HepG2 (cell line): ENCODE data around the gene LDLRAD2. TPM values are rescaled to one million over a fixed set of nuclear protein-coding genes. Genes with fewer than 3 reads are reported as not detected.

Source experiments
- ATF1 ChIP-seq: IDR thresholded peaks from 2 replicates; pipeline ENCODE4 v1.6.1; 2016; ENCODE audit warnings: mild to moderate bottlenecking, control low read depth
- HNRNPLL ChIP-seq: fragments of 200-400 bp; formaldehyde crosslinking; IDR thresholded peaks from 2 replicates; pipeline ENCODE4 v1.6.1; 2017; ENCODE audit warnings: mild to moderate bottlenecking, low read depth, low read length; ENCODE audit not compliant: poor library complexity, severe bottlenecking
- NFIC ChIP-seq: IDR thresholded peaks from 2 replicates; pipeline ENCODE4 v1.6.1; 2012; ENCODE audit warnings: mild to moderate bottlenecking, low read length, inconsistent platforms
- RARA ChIP-seq: IDR thresholded peaks from 2 replicates; pipeline ENCODE4 v1.6.1; 2016; ENCODE audit warnings: missing genetic modification reagents, missing compliant biosample characterization
- SAP130 ChIP-seq: IDR thresholded peaks from 2 replicates; pipeline ENCODE4 v1.6.1; 2016; ENCODE audit warnings: low read depth
- SIN3A ChIP-seq: IDR thresholded peaks from 2 replicates; pipeline ENCODE4 v1.6.1; 2011; ENCODE audit warnings: low read depth, mild to moderate bottlenecking, control low read depth, low read length, borderline replicate concordance
- TBX3 ChIP-seq: fragments of 450-650 bp; IDR thresholded peaks from 2 replicates; pipeline ENCODE4 v1.6.1; 2017; ENCODE audit warnings: antibody characterized with exemption, mild to moderate bottlenecking, inconsistent platforms, borderline replicate concordance
- TEAD3 ChIP-seq: optimal IDR thresholded peaks from 2 replicates; pipeline ENCODE3; 2016; ENCODE audit warnings: borderline replicate concordance
- ZNF337 ChIP-seq: sonication (generic); formaldehyde crosslinking; IDR thresholded peaks from 2 replicates; pipeline ENCODE4 v1.5.1; 2020; ENCODE audit warnings: missing genetic modification reagents, low read depth, mild to moderate bottlenecking, borderline replicate concordance
- ZNF430 ChIP-seq: sonication (generic); formaldehyde crosslinking; IDR thresholded peaks from 2 replicates; pipeline ENCODE4 v1.9.0; 2021; ENCODE audit warnings: mild to moderate bottlenecking, missing genetic modification reagents
- polyA plus RNA-seq, 8 experiments: library from polyadenylated mRNA; depleted of rRNA in 3 of 8; stranded (reverse) in 7 of 8; unstranded in 1 of 8; fragments of >200 nt; fragmentation: Illumina TruSeq in 4 of 8; extraction: Trizol in 4 of 8; gene quantifications; 2 replicates each; pipeline versions ENCODE4 v1.2.1 to v1.2.3, GENCODE V29; 2011 to 2016; ENCODE audit warnings: low read depth in 4 of 8, missing spikeins in 1 of 8, mixed read lengths in 1 of 8; ENCODE audit not compliant: insufficient read depth in 1 of 8
- total RNA-seq, 5 experiments: library from RNA; depleted of rRNA; stranded (reverse); fragments of >200 nt; fragmentation: Illumina TruSeq; extraction: Trizol; gene quantifications; 2 replicates each; pipeline ENCODE4 v1.2.3, GENCODE V29; 2016; ENCODE audit warnings: low read depth in 1 of 5
- TF ChIP-seq, protein P1 (sequence below): sonication (generic); formaldehyde crosslinking; IDR thresholded peaks from 2 replicates; pipeline ENCODE4 v1.4.0; 2020; ENCODE audit warnings: missing genetic modification reagents
- TF ChIP-seq, protein P2 (sequence below): sonication (generic); formaldehyde crosslinking; IDR thresholded peaks from 2 replicates; pipeline ENCODE4 v1.5.0; 2020; ENCODE audit warnings: missing genetic modification reagents
- TF ChIP-seq, protein P3 (sequence below): sonication (generic); formaldehyde crosslinking; IDR thresholded peaks from 2 replicates; pipeline ENCODE4 v1.5.0; 2020; ENCODE audit warnings: mild to moderate bottlenecking, missing genetic modification reagents
- TF ChIP-seq, protein P4 (sequence below): sonication (generic); formaldehyde crosslinking; IDR thresholded peaks from 2 replicates; pipeline ENCODE4 v1.5.1; 2020; ENCODE audit warnings: mild to moderate bottlenecking, moderate library complexity, missing genetic modification reagents
- TF ChIP-seq, protein P5 (sequence below): sonication (generic); formaldehyde crosslinking; IDR thresholded peaks from 2 replicates; pipeline ENCODE4 v1.4.0; 2020; ENCODE audit warnings: missing genetic modification reagents
- TF ChIP-seq, protein P6 (sequence below), 2 experiments: sonication (generic) in 1 of 2; formaldehyde crosslinking in 1 of 2; IDR thresholded peaks; 2 replicates each; pipeline versions ENCODE4 v1.4.0 to v1.6.1; 2018 to 2020; ENCODE audit warnings: missing genetic modification reagents in 2 of 2, borderline replicate concordance in 1 of 2, low read depth in 1 of 2, mild to moderate bottlenecking in 1 of 2, missing biosample characterization in 1 of 2

Gene LDLRAD2
- total and polyA plus RNA-seq, 2 of the 13 experiments (the other 11 are each of a cell fraction or from before 2014, with no cell fraction given): not detected

DNA sequence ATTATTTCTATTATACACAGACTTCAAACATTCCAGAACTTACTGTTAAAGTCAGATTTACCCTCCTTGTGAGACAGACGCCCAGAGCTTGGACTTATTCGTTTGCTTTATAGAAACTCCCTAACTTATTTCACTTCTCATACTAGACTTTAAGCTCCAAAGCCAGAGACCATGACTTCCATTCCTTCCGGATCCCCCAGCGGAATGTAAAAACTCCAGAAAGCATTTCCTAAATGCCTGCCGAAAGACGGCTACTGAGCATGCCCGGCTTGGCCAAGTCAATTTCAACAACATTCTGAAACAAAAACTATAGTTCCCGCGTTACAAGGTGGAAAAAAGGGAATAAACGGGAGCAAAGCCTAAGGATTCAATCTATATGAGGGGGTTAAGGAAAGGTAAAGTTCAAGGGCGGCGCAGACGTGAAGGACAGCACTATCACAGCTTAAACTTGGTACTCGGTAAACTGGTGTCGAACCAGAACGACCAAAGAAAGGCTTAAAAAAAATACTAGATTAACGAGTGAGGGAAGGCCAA is 30.2 kb upstream of the LDLRAD2 start (continued):
- TF ChIP-seq SIN3A (0 out of 2 replicates have a peak, but pooled peaks have one; percentile 2), SAP130 (CRISPR knock-in tag) (peak; percentile 11), RARA (CRISPR knock-in tag) (peak; percentile 62), HNRNPLL (no peak), NFIC (no peak), ATF1 (peak; percentile 28; the same call in 1 of the 2 replicates), TEAD3 (peak; percentile 53), TBX3 (no peak), ZNF430 (peak; percentile 27; the same call in 1 of the 2 replicates), ZNF337 (CRISPR knock-in tag) (0 out of 2 replicates have a peak, but pooled peaks have one; percentile 1)
- TF ChIP-seq, protein P1, sequence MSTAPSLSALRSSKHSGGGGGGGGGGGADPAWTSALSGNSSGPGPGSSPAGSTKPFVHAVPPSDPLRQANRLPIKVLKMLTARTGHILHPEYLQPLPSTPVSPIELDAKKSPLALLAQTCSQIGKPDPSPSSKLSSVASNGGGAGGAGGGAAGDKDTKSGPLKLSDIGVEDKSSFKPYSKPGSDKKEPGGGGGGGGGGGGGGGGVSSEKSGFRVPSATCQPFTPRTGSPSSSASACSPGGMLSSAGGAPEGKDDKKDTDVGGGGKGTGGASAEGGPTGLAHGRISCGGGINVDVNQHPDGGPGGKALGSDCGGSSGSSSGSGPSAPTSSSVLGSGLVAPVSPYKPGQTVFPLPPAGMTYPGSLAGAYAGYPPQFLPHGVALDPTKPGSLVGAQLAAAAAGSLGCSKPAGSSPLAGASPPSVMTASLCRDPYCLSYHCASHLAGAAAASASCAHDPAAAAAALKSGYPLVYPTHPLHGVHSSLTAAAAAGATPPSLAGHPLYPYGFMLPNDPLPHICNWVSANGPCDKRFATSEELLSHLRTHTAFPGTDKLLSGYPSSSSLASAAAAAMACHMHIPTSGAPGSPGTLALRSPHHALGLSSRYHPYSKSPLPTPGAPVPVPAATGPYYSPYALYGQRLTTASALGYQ: no peak
- TF ChIP-seq, protein P2, sequence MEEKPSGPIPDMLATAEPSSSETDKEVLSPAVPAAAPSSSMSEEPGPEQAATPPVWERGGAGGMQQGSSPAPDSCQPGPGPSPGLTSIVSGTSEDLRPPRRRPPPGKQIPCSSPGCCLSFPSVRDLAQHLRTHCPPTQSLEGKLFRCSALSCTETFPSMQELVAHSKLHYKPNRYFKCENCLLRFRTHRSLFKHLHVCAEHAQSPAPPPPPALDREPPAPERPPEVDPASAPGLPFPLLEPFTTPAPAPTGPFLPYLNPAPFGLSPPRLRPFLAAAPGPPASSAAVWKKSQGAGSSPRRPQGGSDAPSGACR (CRISPR knock-in tag): 0 out of 2 replicates have a peak, but pooled peaks have one; percentile 13
- TF ChIP-seq, protein P3, sequence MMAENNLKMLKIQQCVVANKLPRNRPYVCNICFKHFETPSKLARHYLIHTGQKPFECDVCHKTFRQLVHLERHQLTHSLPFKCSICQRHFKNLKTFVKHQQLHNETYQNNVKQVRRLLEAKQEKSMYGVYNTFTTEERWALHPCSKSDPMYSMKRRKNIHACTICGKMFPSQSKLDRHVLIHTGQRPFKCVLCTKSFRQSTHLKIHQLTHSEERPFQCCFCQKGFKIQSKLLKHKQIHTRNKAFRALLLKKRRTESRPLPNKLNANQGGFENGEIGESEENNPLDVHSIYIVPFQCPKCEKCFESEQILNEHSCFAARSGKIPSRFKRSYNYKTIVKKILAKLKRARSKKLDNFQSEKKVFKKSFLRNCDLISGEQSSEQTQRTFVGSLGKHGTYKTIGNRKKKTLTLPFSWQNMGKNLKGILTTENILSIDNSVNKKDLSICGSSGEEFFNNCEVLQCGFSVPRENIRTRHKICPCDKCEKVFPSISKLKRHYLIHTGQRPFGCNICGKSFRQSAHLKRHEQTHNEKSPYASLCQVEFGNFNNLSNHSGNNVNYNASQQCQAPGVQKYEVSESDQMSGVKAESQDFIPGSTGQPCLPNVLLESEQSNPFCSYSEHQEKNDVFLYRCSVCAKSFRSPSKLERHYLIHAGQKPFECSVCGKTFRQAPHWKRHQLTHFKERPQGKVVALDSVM (CRISPR knock-in tag): peak; percentile 66
- TF ChIP-seq, protein P4, sequence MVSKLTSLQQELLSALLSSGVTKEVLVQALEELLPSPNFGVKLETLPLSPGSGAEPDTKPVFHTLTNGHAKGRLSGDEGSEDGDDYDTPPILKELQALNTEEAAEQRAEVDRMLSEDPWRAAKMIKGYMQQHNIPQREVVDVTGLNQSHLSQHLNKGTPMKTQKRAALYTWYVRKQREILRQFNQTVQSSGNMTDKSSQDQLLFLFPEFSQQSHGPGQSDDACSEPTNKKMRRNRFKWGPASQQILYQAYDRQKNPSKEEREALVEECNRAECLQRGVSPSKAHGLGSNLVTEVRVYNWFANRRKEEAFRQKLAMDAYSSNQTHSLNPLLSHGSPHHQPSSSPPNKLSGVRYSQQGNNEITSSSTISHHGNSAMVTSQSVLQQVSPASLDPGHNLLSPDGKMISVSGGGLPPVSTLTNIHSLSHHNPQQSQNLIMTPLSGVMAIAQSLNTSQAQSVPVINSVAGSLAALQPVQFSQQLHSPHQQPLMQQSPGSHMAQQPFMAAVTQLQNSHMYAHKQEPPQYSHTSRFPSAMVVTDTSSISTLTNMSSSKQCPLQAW (CRISPR knock-in tag): no peak
- TF ChIP-seq, protein P5, sequence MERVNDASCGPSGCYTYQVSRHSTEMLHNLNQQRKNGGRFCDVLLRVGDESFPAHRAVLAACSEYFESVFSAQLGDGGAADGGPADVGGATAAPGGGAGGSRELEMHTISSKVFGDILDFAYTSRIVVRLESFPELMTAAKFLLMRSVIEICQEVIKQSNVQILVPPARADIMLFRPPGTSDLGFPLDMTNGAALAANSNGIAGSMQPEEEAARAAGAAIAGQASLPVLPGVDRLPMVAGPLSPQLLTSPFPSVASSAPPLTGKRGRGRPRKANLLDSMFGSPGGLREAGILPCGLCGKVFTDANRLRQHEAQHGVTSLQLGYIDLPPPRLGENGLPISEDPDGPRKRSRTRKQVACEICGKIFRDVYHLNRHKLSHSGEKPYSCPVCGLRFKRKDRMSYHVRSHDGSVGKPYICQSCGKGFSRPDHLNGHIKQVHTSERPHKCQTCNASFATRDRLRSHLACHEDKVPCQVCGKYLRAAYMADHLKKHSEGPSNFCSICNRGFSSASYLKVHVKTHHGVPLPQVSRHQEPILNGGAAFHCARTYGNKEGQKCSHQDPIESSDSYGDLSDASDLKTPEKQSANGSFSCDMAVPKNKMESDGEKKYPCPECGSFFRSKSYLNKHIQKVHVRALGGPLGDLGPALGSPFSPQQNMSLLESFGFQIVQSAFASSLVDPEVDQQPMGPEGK (CRISPR knock-in tag): no peak
- TF ChIP-seq, protein P6, sequence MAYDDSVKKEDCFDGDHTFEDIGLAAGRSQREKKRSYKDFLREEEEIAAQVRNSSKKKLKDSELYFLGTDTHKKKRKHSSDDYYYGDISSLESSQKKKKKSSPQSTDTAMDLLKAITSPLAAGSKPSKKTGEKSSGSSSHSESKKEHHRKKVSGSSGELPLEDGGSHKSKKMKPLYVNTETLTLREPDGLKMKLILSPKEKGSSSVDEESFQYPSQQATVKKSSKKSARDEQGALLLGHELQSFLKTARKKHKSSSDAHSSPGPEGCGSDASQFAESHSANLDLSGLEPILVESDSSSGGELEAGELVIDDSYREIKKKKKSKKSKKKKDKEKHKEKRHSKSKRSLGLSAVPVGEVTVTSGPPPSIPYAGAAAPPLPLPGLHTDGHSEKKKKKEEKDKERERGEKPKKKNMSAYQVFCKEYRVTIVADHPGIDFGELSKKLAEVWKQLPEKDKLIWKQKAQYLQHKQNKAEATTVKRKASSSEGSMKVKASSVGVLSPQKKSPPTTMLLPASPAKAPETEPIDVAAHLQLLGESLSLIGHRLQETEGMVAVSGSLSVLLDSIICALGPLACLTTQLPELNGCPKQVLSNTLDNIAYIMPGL (CRISPR knock-in tag; IDR thresholded peaks at IDR 0.05; ENCODE audit: borderline replicate concordance in 1 of 2, low read depth in 1 of 2): no peak
